OCI-LY3 (cell line): ENCODE measurements around the gene NUPR1.
"Not testable (repeated sequence)": the region's sequence is repeated elsewhere in the genome, so short reads cannot be mapped to it uniquely, and the experiment has no call there.

Experiments
- CTCF ChIP-seq: fragments of 200-600, 300-600 bp; sonication (generic); IDR thresholded peaks from 2 replicates; pipeline ENCODE4 v1.5.1; 2014; ENCODE audit warnings: antibody characterized with exemption, low read length, low read depth
- EZH2phosphoT487 ChIP-seq: fragments of 200-600 bp; shearing (Covaris generic); IDR thresholded peaks from 2 replicates; pipeline ENCODE4 v1.6.1; 2018; ENCODE audit warnings: antibody characterized with exemption, mixed run types, low read depth

GRCh38 chr16:28500476-28501180 is 38.1 kb downstream of the NUPR1 start:
- not testable (repeated sequence) for TF ChIP-seq EZH2phosphoT487, CTCF
